Glomerular endothelial cell (primary cell): ENCODE data around the gene IDH2. TPM values are rescaled to one million over a fixed set of nuclear protein-coding genes. Genes with fewer than 3 reads are reported as not detected.
A peak's percentile ranks its signal among the peaks of the same experiment; 100 is the strongest.

Source experiments
- DNase-seq: peaks from one replicate; pipeline ENCODE4 v3.0.0-alpha.2; 2011; ENCODE audit warnings: low read depth, low spot score; ENCODE audit errors: extremely low read depth
- total RNA-seq: library from RNA; depleted of rRNA; stranded (reverse); fragments of >200 nt; gene quantifications from 2 replicates; pipeline ENCODE4 v1.2.3, GENCODE V29; 2015

IDH2 gene
- total RNA-seq, 1 donor from 2014 or later = 116 TPM

GRCh38 chr15:90065682-90066049 is 36.6 kb downstream of the IDH2 start:
- DNase-seq = no peak

- peak; percentile 16 for DNase-seq
These were observed 37.2 kb downstream of the IDH2 start for GRCh38 chr15:90064911-90065681.

GRCh38 chr15:90063770-90064247 is 38.5 kb downstream of the IDH2 start:
- no peak for DNase-seq

GRCh38 chr15:90062973-90063769 is 39.1 kb downstream of the IDH2 start:
- DNase-seq = no peak

GRCh38 chr15:90062462-90062932 is 39.8 kb downstream of the IDH2 start:
- DNase-seq = no peak

GRCh38 chr15:90062023-90062442 is 40.2 kb downstream of the IDH2 start:
- DNase-seq = no peak

GRCh38 chr15:90060797-90061196 is 41.5 kb downstream of the IDH2 start:
- no peak for DNase-seq

- DNase-seq = no peak
These were observed 42.9 kb downstream of the IDH2 start for GRCh38 chr15:90059208-90059985.

- no peak for DNase-seq
These were observed 43.5 kb downstream of the IDH2 start for GRCh38 chr15:90058775-90059174.

GRCh38 chr15:90058308-90058707 is 44.0 kb downstream of the IDH2 start:
- no peak for DNase-seq

GRCh38 chr15:90056529-90056928 is 45.7 kb downstream of the IDH2 start:
- DNase-seq = no peak

- no peak for DNase-seq
These were observed 47.1 kb downstream of the IDH2 start for GRCh38 chr15:90055182-90055581.

GRCh38 chr15:90054618-90055097 is 47.6 kb downstream of the IDH2 start:
- no peak for DNase-seq

- no peak for DNase-seq
These were observed 48.4 kb downstream of the IDH2 start for GRCh38 chr15:90053685-90054466.

GRCh38 chr15:90051874-90052273 is 50.4 kb downstream of the IDH2 start:
- no peak for DNase-seq

- DNase-seq = no peak
These were observed 52.3 kb downstream of the IDH2 start for GRCh38 chr15:90049666-90050604.

- no peak for DNase-seq
These were observed 53.2 kb downstream of the IDH2 start for GRCh38 chr15:90049030-90049429.

- no peak for DNase-seq
These were observed 54.2 kb downstream of the IDH2 start for GRCh38 chr15:90047956-90048575.
